Small intestine (tissue), 7 donors: ENCODE measurements around the gene AMPH. TPM values are rescaled to one million over a fixed set of nuclear protein-coding genes. Genes with fewer than 3 reads are reported as not detected.
"Not testable (repeated sequence)": the region's sequence is repeated elsewhere in the genome, so short reads cannot be mapped to it uniquely, and the experiment has no call there.

Experiments
- DNase-seq, 2 donors: peaks; one replicate each; pipeline versions ENCODE4 v3.0.0 to v3.0.0-alpha.2; 2013
- FAIRE-seq: peaks from 2 replicates; lab custom pipeline; 2012; peaks lifted over from hg19 to GRCh38; lab: Jason Lieb, UNC
- H3K27ac ChIP-seq, 3 donors: one replicate each; pipeline ENCODE4 v1.5.1; 2013; ENCODE audit warnings: low read length in 2 of 3, mild to moderate bottlenecking in 2 of 3, control low read depth in 1 of 3, inconsistent platforms in 1 of 3, low read depth in 1 of 3, moderate library complexity in 1 of 3
- H3K27me3 ChIP-seq, 3 donors: one replicate each; pipeline ENCODE4 v1.6.1; 2013; ENCODE audit warnings: low read length in 3 of 3, inconsistent platforms in 1 of 3; ENCODE audit not compliant: control insufficient read depth in 3 of 3, insufficient read depth in 3 of 3
- H3K36me3 ChIP-seq, 3 donors: one replicate each; pipeline ENCODE4 v1.6.1; 2013; ENCODE audit warnings: low read length in 3 of 3, inconsistent platforms in 1 of 3, low read depth in 1 of 3, mild to moderate bottlenecking in 1 of 3, moderate library complexity in 1 of 3; ENCODE audit not compliant: control insufficient read depth in 3 of 3, insufficient read depth in 2 of 3
- H3K4me1 ChIP-seq, 3 donors: one replicate each; pipeline ENCODE4 v1.6.1; 2013; ENCODE audit warnings: low read length in 2 of 3, inconsistent platforms in 1 of 3, low read depth in 1 of 3, mild to moderate bottlenecking in 1 of 3, moderate library complexity in 1 of 3; ENCODE audit not compliant: control insufficient read depth in 3 of 3, insufficient read depth in 2 of 3
- H3K4me3 ChIP-seq, 3 donors: one replicate each; pipeline ENCODE4 v1.5.1; 2013; ENCODE audit warnings: low read length in 3 of 3, control low read depth in 1 of 3, inconsistent platforms in 1 of 3, low read depth in 1 of 3, mild to moderate bottlenecking in 1 of 3, moderate library complexity in 1 of 3
- H3K9me3 ChIP-seq, 2 donors: one replicate each; pipeline ENCODE4 v1.6.1; 2013; ENCODE audit warnings: low read depth in 1 of 2, low read length in 1 of 2; ENCODE audit not compliant: control insufficient read depth in 2 of 2, insufficient read depth in 1 of 2
- WGBS, 3 donors: extraction: QIAGEN DNeasy Blood & Tissue Kit; methylation state at CpG; one replicate each; pipeline ENCODE4 v1.1.7; 2013; 5-methylcytosine and 5-hydroxymethylcytosine counted together
- polyA plus RNA-seq, 4 donors: library from polyadenylated mRNA; stranded (reverse) in 3 of 4; unstranded in 1 of 4; fragments of 200-250 nt in 3 of 4; fragments of 120-200 nt in 1 of 4; gene quantifications; one replicate each; pipeline versions ENCODE4 v1.2.1 to v1.2.3, GENCODE V29; 2013
- donor health status: healthy with polysubstance abuse.
- donor health status: control.
- donor health status: control.
- donor health status: Bipolar disorder and iron deficiency.
- donor health status: healthy.

AMPH gene
- polyA plus RNA-seq, 4 donors, result 0.54 to 2.7 (median 1.6) TPM; not detected in 1

DNA sequence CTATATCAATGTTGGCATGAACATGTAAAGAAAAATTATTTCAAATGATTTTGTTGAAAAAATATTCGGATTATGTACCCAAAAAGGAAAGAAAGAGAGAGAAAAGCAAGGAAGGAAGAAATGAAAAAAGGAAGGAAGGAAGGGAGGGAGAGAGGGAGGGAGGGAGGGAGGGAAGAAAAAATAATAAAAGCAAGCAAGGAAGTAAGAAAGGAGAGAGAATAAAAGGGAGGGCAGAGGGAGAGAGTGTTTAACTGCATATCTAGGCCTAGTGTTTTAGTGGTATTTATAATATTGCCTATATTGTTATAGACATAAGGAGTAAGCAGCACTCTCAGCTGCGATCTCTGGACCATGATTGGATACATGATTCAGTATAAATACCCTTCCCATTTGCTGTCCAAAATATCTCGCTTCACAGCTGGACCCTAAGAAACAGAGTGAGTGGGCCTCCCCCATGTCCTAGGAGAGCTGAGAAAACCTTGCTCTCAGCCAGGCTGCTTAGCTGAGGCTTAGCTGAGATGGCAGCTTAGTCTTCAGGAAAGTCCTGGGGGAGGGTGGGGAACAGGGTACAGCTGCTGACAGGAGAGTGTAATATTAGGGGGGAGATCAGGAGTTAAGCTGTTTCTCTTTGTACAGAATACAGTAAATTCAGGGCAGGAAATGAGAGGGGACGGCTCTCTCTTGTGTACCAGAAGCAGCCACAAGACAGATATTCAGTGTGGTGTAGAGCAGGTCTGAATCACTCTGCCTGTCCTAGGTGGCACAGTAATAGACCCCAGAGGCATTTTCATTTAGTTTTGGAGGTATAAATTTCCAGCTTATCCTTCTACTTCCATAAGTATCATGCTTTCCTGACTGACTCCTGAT lies 291.0 kb downstream of the AMPH start:
- H3K27me3 ChIP-seq, result no peaks in the 10 kb centered on the region
- H3K9me3 ChIP-seq, result no peaks in the 10 kb centered on the region
- no peaks in the 10 kb centered on the region for H3K36me3 ChIP-seq
- no peak overlapping the region for H3K4me3 ChIP-seq
- WGBS, 3 donors, result 73 to 90% (median 83%) methylated on average over 4 of the region's 4 CpGs
- DNase-seq (peak in 1 of 2 donors; percentile 5), FAIRE-seq (no peak)
- H3K4me1 ChIP-seq, result peaks cover 0 to 32% (median 0%) of the 10 kb centered on the region in 3 donors
- H3K27ac ChIP-seq, result peak overlapping the region in 1 of 3 donors; percentile 55

DNA sequence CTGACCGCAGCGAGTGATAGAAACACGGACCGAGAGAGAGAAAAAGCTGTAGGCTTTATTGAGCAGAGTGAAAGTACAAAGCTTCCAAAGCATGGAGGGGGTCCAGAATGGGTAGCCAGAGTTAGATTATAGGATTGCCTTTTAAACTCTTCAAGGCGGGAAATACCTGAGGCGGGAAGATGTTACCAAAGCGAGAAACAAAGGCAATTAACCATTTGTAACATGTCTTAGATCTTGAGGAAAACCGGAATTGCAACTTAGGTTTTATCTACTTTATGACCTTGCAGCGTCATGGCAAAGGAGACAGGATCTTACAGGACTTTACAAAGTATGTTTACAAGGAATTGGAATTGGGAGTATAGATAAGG lies 295.0 kb downstream of the AMPH start:
- H3K4me1 ChIP-seq, result peaks cover 0 to 30% (median 0%) of the 10 kb centered on the region in 3 donors
- H3K36me3 ChIP-seq, H3K27me3 ChIP-seq, H3K9me3 ChIP-seq, FAIRE-seq: not testable (repeated sequence)
- 25 to 61% (median 29%) methylated on average over 9 of the region's 9 CpGs for WGBS, 3 donors
- peak overlapping the region in 2 of 3 donors; percentile 28 to 35 for H3K4me3 ChIP-seq
- peak; percentile 41 to 61 for DNase-seq
- H3K27ac ChIP-seq, result peak overlapping the region; percentile 42 to 90 (median 60)

DNA sequence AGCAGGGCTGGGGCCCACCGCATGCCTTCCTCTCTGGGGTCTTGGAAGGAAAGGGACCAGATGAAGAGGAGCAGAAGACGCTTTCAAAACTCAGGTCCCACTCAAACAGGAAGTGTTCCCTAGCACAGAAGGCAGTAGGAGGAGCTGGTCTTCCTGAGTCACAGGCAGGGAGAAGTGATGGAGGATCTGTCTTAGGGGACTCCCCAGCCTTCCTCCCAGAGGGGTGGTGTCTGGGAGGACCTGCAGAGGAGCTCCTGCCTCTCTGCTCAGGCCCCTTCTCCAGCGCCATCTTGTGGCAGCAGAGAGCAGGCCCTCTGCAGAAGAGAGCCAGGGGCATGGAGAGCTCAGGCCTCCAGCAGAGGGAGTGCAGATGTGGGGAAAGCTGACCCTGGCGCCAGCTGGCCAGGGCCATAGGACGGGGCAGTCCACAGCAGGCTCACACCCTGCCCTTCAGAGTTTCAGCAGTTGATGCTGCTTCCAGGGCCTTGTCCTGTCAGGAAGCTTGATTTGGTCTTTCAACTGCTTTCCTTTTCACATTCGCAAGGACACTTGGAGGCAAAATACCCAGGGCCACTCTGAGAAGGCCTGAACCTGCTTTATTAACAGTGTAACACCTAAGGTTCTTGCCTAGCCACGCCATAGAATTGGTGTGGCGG lies 295.6 kb downstream of the AMPH start:
- Histone ChIP-seq H3K27ac (peak overlapping the region; percentile 45 to 90 (median 60)), H3K36me3 (no peaks in the 10 kb centered on the region), H3K4me3 (peak overlapping the region in 2 of 3 donors; percentile 28 to 35), H3K4me1 (peaks cover 0 to 25% (median 0%) of the 10 kb centered on the region in 3 donors), H3K9me3 (no peaks in the 10 kb centered on the region), H3K27me3 (no peaks in the 10 kb centered on the region)
- peak; percentile 81 to 94 for DNase-seq
- no peak for FAIRE-seq
- WGBS, 3 donors, result 33 to 44% (median 41%) methylated on average over 8 of the region's 8 CpGs

- H3K36me3 ChIP-seq, result no peaks in the 10 kb centered on the region
- H3K4me3 ChIP-seq, result no peak overlapping the region
- H3K27me3 ChIP-seq, result no peaks in the 10 kb centered on the region
- H3K9me3 ChIP-seq, result no peaks in the 10 kb centered on the region
- H3K27ac ChIP-seq, result peak overlapping the region in 1 of 3 donors; percentile 45
- WGBS, 3 donors, result 68 to 91% (median 72%) methylated on average over 2 of the region's 2 CpGs
- peaks cover 0 to 20% (median 0%) of the 10 kb centered on the region in 3 donors for H3K4me1 ChIP-seq
- DNase-seq (peak in 1 of 2 donors; percentile 24), FAIRE-seq (no peak)
Observed at GRCh38 chr7:38335128-38335491, 296.1 kb downstream of the AMPH start.

- Histone ChIP-seq H3K9me3 (no peaks in the 10 kb centered on the region), H3K4me3 (no peak overlapping the region), H3K27me3 (no peaks in the 10 kb centered on the region), H3K36me3 (no peaks in the 10 kb centered on the region), H3K4me1 (peaks cover 0 to 19% (median 0%) of the 10 kb centered on the region in 3 donors), H3K27ac (no peak overlapping the region)
- FAIRE-seq (no peak), DNase-seq (no peak)
Observed at GRCh38 chr7:38334163-38334562, 297.0 kb downstream of the AMPH start.
